DOHH2 (cell line): ENCODE data around the gene ADD3.

Source experiments
- EZH2phosphoT487 ChIP-seq: fragments of 200-600 bp; sonication (generic); IDR thresholded peaks from 2 replicates; pipeline ENCODE4 v1.6.1; 2017; ENCODE audit warnings: borderline replicate concordance, mild to moderate bottlenecking, antibody characterized with exemption, low read length, moderate library complexity, mixed read lengths
- TF ChIP-seq, protein P1 (sequence below): fragments of 200-600 bp; sonication (generic); IDR thresholded peaks from one replicate; pipeline ENCODE4 v1.5.1; 2014; ENCODE audit warnings: antibody characterized with exemption, mild to moderate bottlenecking, low read depth, low read length; ENCODE audit not compliant: poor library complexity, severe bottlenecking

DNA sequence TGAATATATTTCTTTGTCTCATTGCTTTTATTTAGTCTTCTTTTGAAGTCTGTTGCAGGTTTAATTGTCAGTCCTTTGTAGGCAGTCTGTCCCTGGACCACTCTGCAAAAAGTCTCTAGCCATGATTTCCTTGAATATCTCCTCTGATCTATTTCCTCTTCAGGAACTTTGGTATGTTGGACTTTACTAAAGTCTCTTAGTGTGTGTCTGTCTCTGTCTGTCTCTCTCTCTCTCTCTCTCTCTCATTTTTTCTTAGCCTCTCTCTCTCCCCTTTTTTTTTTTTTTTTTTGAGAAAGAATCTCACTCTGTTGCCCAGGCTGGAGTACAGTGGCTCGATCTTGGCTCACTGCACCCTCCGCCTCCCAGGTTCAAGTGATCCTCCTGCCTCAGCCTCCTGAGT is 57.5 kb downstream of the ADD3 start:
- TF ChIP-seq, protein P1, sequence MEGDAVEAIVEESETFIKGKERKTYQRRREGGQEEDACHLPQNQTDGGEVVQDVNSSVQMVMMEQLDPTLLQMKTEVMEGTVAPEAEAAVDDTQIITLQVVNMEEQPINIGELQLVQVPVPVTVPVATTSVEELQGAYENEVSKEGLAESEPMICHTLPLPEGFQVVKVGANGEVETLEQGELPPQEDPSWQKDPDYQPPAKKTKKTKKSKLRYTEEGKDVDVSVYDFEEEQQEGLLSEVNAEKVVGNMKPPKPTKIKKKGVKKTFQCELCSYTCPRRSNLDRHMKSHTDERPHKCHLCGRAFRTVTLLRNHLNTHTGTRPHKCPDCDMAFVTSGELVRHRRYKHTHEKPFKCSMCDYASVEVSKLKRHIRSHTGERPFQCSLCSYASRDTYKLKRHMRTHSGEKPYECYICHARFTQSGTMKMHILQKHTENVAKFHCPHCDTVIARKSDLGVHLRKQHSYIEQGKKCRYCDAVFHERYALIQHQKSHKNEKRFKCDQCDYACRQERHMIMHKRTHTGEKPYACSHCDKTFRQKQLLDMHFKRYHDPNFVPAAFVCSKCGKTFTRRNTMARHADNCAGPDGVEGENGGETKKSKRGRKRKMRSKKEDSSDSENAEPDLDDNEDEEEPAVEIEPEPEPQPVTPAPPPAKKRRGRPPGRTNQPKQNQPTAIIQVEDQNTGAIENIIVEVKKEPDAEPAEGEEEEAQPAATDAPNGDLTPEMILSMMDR, result no peak
- no peak for TF ChIP-seq EZH2phosphoT487
